Endothelial cell of umbilical vein (primary cell): ENCODE measurements around the gene FRYL. TPM values are rescaled to one million over a fixed set of nuclear protein-coding genes. Genes with fewer than 3 reads are reported as not detected.

Experiments used
- BruUV-seq: library from RNA; stranded (reverse); fragments of 400-500 nt; replicated peaks from 2 replicates; lab custom pipeline; 2021; lab: Mats Ljungman, UMichigan
- CTCF ChIA-PET: fragments of 300-600, 350-600 bp; sonication (Branson Sonifier 250); formaldehyde crosslinking; loops from one replicate; lab custom pipeline; 2021; ENCODE audit warnings: antibody characterized with exemption, inconsistent platforms; lab: Charles Lee
- POLR2A ChIA-PET: fragments of 300-600, 350-600 bp; sonication (Branson Sonifier 250); formaldehyde crosslinking; loops from one replicate; lab custom pipeline; 2021; ENCODE audit warnings: antibody characterized with exemption, inconsistent platforms; lab: Charles Lee
- DNase-seq: peaks from one replicate; pipeline ENCODE4 v3.0.0-alpha.2; 2011; ENCODE audit warnings: low read depth, low spot score
- FAIRE-seq: peaks from 2 replicates; lab custom pipeline; 2011; peaks lifted over from hg19 to GRCh38; lab: Jason Lieb, UNC
- H2AFZ ChIP-seq: 2 replicates; pipeline ENCODE4 v1.6.0; 2012; ENCODE audit warnings: low read depth, low read length, control low read depth, inconsistent platforms
- H3K27ac ChIP-seq: 2 replicates; pipeline ENCODE4 v1.5.1; 2011; ENCODE audit warnings: low read depth, mild to moderate bottlenecking, control low read depth, low read length, moderate library complexity; ENCODE audit not compliant: insufficient read depth
- H3K27me3 ChIP-seq, 2 experiments: 2 replicates each; pipeline versions ENCODE4 v1.6.0 to v1.6.1; 2011; ENCODE audit warnings: low read length in 2 of 2, mixed read lengths in 1 of 2; ENCODE audit not compliant: control insufficient read depth in 2 of 2, insufficient read depth in 2 of 2
- H3K36me3 ChIP-seq, 2 experiments: 2 replicates in 1 of 2; 3 replicates in 1 of 2; pipeline ENCODE4 v1.5.1; 2011; ENCODE audit warnings: low read length in 2 of 2, mild to moderate bottlenecking in 1 of 2, moderate library complexity in 1 of 2; ENCODE audit not compliant: control insufficient read depth in 2 of 2, insufficient read depth in 2 of 2; ENCODE audit errors: extremely low read depth in 1 of 2
- H3K4me1 ChIP-seq: 3 replicates; pipeline ENCODE4 v1.5.1; 2011; ENCODE audit warnings: mild to moderate bottlenecking, low read length; ENCODE audit not compliant: control insufficient read depth, insufficient read depth; ENCODE audit errors: extremely low read depth
- H3K4me2 ChIP-seq: 2 replicates; pipeline ENCODE4 v1.6.1; 2011; ENCODE audit warnings: low read length, control low read depth, mixed read lengths; ENCODE audit not compliant: insufficient read depth
- H3K4me3 ChIP-seq, 3 experiments: fragments of 200-600 bp in 1 of 3; sonication (generic), shearing (Covaris generic) in 1 of 3; replicated peaks in 1 of 3; 2 replicates each; pipeline ENCODE4 v1.5.1; 2011 to 2016; ENCODE audit warnings: control low read depth in 3 of 3, low read length in 3 of 3, mild to moderate bottlenecking in 2 of 3, inconsistent platforms in 1 of 3, low read depth in 1 of 3, moderate library complexity in 1 of 3; ENCODE audit not compliant: insufficient read depth in 1 of 3
- H3K79me2 ChIP-seq: 2 replicates; pipeline ENCODE4 v1.6.0; 2012; ENCODE audit warnings: low read length, inconsistent platforms; ENCODE audit not compliant: control insufficient read depth, insufficient read depth
- H3K9ac ChIP-seq: replicated peaks from 2 replicates; pipeline ENCODE3; 2011; ENCODE audit warnings: low read length, control low read depth; ENCODE audit not compliant: insufficient read depth; ENCODE audit errors: extremely low read depth
- H3K9me1 ChIP-seq: replicated peaks from 3 replicates; pipeline ENCODE4 v1.6.0; 2011; ENCODE audit warnings: mild to moderate bottlenecking, low read length; ENCODE audit not compliant: control insufficient read depth, insufficient read depth; ENCODE audit errors: extremely low read depth
- H3K9me3 ChIP-seq: replicated peaks from 2 replicates; pipeline ENCODE4 v1.5.1; 2012; ENCODE audit warnings: low read length, inconsistent platforms; ENCODE audit not compliant: control insufficient read depth, insufficient read depth
- H4K20me1 ChIP-seq: replicated peaks from 2 replicates; pipeline ENCODE3; 2011; ENCODE audit warnings: mild to moderate bottlenecking, low read length; ENCODE audit not compliant: control insufficient read depth, insufficient read depth; ENCODE audit errors: extremely low read depth
- EZH2 ChIP-seq: IDR thresholded peaks from 2 replicates; pipeline ENCODE4 v1.6.1; 2012; ENCODE audit warnings: borderline replicate concordance, low read depth, mild to moderate bottlenecking, moderate library complexity, low read length, inconsistent platforms; ENCODE audit not compliant: severe bottlenecking
- FOS ChIP-seq: IDR thresholded peaks from 2 replicates; pipeline ENCODE4 v1.6.1; 2011; ENCODE audit warnings: mild to moderate bottlenecking, low read length, moderate library complexity, borderline replicate concordance; ENCODE audit not compliant: insufficient read depth
- GATA2 ChIP-seq: IDR thresholded peaks from 2 replicates; pipeline ENCODE4 v1.7.0; 2011; ENCODE audit warnings: low read depth, mild to moderate bottlenecking, moderate library complexity, mixed read lengths, low read length; ENCODE audit not compliant: insufficient read length, insufficient read depth
- JUN ChIP-seq: IDR thresholded peaks from 2 replicates; pipeline ENCODE4 v1.6.1; 2011; ENCODE audit warnings: borderline replicate concordance, low read depth; ENCODE audit not compliant: insufficient read length, insufficient read depth
- MYC ChIP-seq: IDR thresholded peaks from one replicate; pipeline ENCODE4 v1.6.1; 2011; ENCODE audit warnings: mild to moderate bottlenecking, low read depth, low read length
- POLR2A ChIP-seq: IDR thresholded peaks from 2 replicates; pipeline ENCODE4 v1.6.1; 2012; ENCODE audit warnings: low read depth, mild to moderate bottlenecking, control low read depth, low read length
- POLR2AphosphoS5 ChIP-seq: IDR thresholded peaks from 2 replicates; pipeline ENCODE4 v1.6.1; 2012; ENCODE audit warnings: low read depth, mild to moderate bottlenecking, control low read depth, low read length, moderate library complexity; ENCODE audit not compliant: insufficient read depth
- dilution Hi-C: fragments of 300-500 bp; cut with MboI; formaldehyde crosslinking; loops from one replicate; pipeline ENCODE4 v1.15.0; 2019; ENCODE audit warnings: low sequenced_read_pairs; ENCODE audit not compliant: extremely low pct_ligation_motif_present
- intact Hi-C: fragments of 100-400 bp; cut with micrococcal nuclease; formaldehyde crosslinking; loops from one replicate; pipeline ENCODE4 v1.10.0; 2022
- polyA plus RNA-seq, 4 experiments: library from polyadenylated mRNA; depleted of rRNA in 3 of 4; stranded (reverse) in 3 of 4; unstranded in 1 of 4; fragments of >200 nt; gene quantifications; 2 replicates each; pipeline versions ENCODE4 v1.2.1 to v1.2.3, GENCODE V29; 2011 to 2012; ENCODE audit warnings: missing spikeins in 1 of 4
- small RNA-seq: library from RNA; depleted of rRNA; stranded (forward); fragments of <200 nt; gene quantifications from one replicate; pipeline ENCODE3, GENCODE V24; 2012; ENCODE audit warnings: low replicate concordance, low read depth; ENCODE audit not compliant: insufficient read depth, insufficient read length
- total RNA-seq: library from RNA; stranded (reverse); gene quantifications from 2 replicates; pipeline ENCODE4 v1.2.3, GENCODE V29; 2021
- TF ChIP-seq, protein P1 (sequence below): IDR thresholded peaks from 2 replicates; pipeline ENCODE4 v1.6.1; 2011; ENCODE audit not compliant: insufficient read depth, insufficient read length
- TF ChIP-seq, protein P2 (sequence below), 2 donors: IDR thresholded peaks; 1 replicate in 1 of 2; 2 replicates in 1 of 2; pipeline ENCODE4 v1.5.1; 2011; ENCODE audit warnings: low read length in 2 of 2, mild to moderate bottlenecking in 2 of 2, moderate library complexity in 2 of 2, control low read depth in 1 of 2, inconsistent platforms in 1 of 2, low read depth in 1 of 2; ENCODE audit not compliant: insufficient read depth in 1 of 2; ENCODE audit errors: extremely low read depth in 1 of 2

The FRYL gene
- total and polyA plus RNA-seq, 2 donors (not counting 3 experiments of a cell fraction or from before 2014, with no cell fraction given): 17.0 to 84.9 TPM

- no peak for FAIRE-seq
- no TSS peak for BruUV-seq
- TF ChIP-seq POLR2A: no peak
- no peak for TF ChIP-seq JUN
- TF ChIP-seq, protein P1, sequence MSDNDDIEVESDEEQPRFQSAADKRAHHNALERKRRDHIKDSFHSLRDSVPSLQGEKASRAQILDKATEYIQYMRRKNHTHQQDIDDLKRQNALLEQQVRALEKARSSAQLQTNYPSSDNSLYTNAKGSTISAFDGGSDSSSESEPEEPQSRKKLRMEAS: no peak
- TF ChIP-seq POLR2AphosphoS5: no peak
- TF ChIP-seq EZH2: no peak
- no peak for TF ChIP-seq GATA2
- no peak for TF ChIP-seq MYC
- TF ChIP-seq, protein P2, sequence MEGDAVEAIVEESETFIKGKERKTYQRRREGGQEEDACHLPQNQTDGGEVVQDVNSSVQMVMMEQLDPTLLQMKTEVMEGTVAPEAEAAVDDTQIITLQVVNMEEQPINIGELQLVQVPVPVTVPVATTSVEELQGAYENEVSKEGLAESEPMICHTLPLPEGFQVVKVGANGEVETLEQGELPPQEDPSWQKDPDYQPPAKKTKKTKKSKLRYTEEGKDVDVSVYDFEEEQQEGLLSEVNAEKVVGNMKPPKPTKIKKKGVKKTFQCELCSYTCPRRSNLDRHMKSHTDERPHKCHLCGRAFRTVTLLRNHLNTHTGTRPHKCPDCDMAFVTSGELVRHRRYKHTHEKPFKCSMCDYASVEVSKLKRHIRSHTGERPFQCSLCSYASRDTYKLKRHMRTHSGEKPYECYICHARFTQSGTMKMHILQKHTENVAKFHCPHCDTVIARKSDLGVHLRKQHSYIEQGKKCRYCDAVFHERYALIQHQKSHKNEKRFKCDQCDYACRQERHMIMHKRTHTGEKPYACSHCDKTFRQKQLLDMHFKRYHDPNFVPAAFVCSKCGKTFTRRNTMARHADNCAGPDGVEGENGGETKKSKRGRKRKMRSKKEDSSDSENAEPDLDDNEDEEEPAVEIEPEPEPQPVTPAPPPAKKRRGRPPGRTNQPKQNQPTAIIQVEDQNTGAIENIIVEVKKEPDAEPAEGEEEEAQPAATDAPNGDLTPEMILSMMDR (IDR thresholded peaks at IDR 0.05; ENCODE audit: extremely low read depth in 1 of 2, insufficient read depth in 1 of 2, low read depth in 1 of 2, low read length in 2 of 2): no peak
- no peak for TF ChIP-seq FOS
Measured at GRCh38 chr4:48449151-48449550, 330.9 kb downstream of the FRYL start.

More at GRCh38 chr4:48449151-48449550, 330.9 kb downstream of the FRYL start:
- no peak for DNase-seq
- H4K20me1 ChIP-seq: no peaks in the 10 kb centered on the region
- H3K36me3 ChIP-seq: no peaks in the 10 kb centered on the region
- no peak overlapping the region for H3K9ac ChIP-seq
- dilution Hi-C loops (no loop called here), intact Hi-C loops (loop anchor here (5.0 kb wide), 1 partner anchor 93 kb away; no protein-coding TSS in a partner anchor)
- no peak overlapping the region for H3K4me2 ChIP-seq
- H3K4me3 ChIP-seq: no peak overlapping the region
- no peaks in the 10 kb centered on the region for H3K79me2 ChIP-seq
- H3K4me1 ChIP-seq: no peaks in the 10 kb centered on the region
- CTCF ChIA-PET: no interaction called here
- H3K9me1 ChIP-seq: no peaks in the 10 kb centered on the region
- no peak overlapping the region for H2AFZ ChIP-seq
- POLR2A ChIA-PET: no interaction called here
- H3K27me3 ChIP-seq: no peaks in the 10 kb centered on the region
- H3K9me3 ChIP-seq: no peaks in the 10 kb centered on the region
- no peak overlapping the region for H3K27ac ChIP-seq

Small RNAs within 50 kb of the gene (small RNA-seq; reads per million reads assigned to genes)
- not detected for gene RNU5E-3P

Other genes starting within 250 kb of the FRYL start
- 99.9 and 101 TPM in 2 replicates for gene OCIAD1, start 50.8 kb upstream of the FRYL start, total RNA-seq
- 54.7 and 81.7 TPM in 2 replicates for gene OCIAD1, start 50.8 kb upstream of the FRYL start, polyA plus RNA-seq
- 99.0 and 123 TPM in 2 replicates for gene OCIAD2, start 126.5 kb upstream of the FRYL start, total RNA-seq
- 119 and 136 TPM in 2 replicates for gene OCIAD2, start 126.5 kb upstream of the FRYL start, polyA plus RNA-seq
- gene CWH43, start 206.0 kb upstream of the FRYL start, total RNA-seq: not detected in 2 replicates
- gene CWH43, start 206.0 kb upstream of the FRYL start, polyA plus RNA-seq: not detected in 2 replicates